ENCODE measurements around the gene TFCP2L1.
"Not testable (repeated sequence)": the region's sequence is repeated elsewhere in the genome, so short reads cannot be mapped to it uniquely, and the experiment has no call there.

Gene TFCP2L1

GRCh38 chr2:121309323-121309722 is 24.3 kb upstream of the TFCP2L1 start:
- DNase-seq (ENCODE audit: low spot score) = no peak
- in situ Hi-C loops (cut with MboI; ENCODE audit: low pct_unique_long_range_greater_than_20kb, low sequenced_read_pairs, unreplicated experiment) = no loop called here

GRCh38 chr2:121307048-121307447 is 22.0 kb upstream of the TFCP2L1 start:
- no peak for DNase-seq (ENCODE audit: low spot score)
- TF ChIP-seq CTCF (IDR thresholded peaks at IDR 0.05; ENCODE audit: extremely low read depth, insufficient read depth, missing control alignments) = no peak
- in situ Hi-C loops (cut with MboI; ENCODE audit: low pct_unique_long_range_greater_than_20kb, low sequenced_read_pairs, unreplicated experiment) = no loop called here

More at GRCh38 chr2:121309323-121309722, 24.3 kb upstream of the TFCP2L1 start:
- no peak for TF ChIP-seq CTCF (IDR thresholded peaks at IDR 0.05; ENCODE audit: extremely low read depth, insufficient read depth, missing control alignments)

GRCh38 chr2:121304941-121305340 is 19.9 kb upstream of the TFCP2L1 start:
- TF ChIP-seq CTCF (IDR thresholded peaks at IDR 0.05; ENCODE audit: extremely low read depth, insufficient read depth, missing control alignments) = no peak
- in situ Hi-C loops (cut with MboI; ENCODE audit: low pct_unique_long_range_greater_than_20kb, low sequenced_read_pairs, unreplicated experiment) = no loop called here
- no peak for DNase-seq (ENCODE audit: low spot score)

- in situ Hi-C loops (cut with MboI; ENCODE audit: low pct_unique_long_range_greater_than_20kb, low sequenced_read_pairs, unreplicated experiment) = no loop called here
- no peak for TF ChIP-seq CTCF (IDR thresholded peaks at IDR 0.05; ENCODE audit: extremely low read depth, insufficient read depth, missing control alignments)
- no peak for DNase-seq (ENCODE audit: low spot score)
Measured at GRCh38 chr2:121303531-121304263, 18.7 kb upstream of the TFCP2L1 start.

- in situ Hi-C loops (cut with MboI; ENCODE audit: low pct_unique_long_range_greater_than_20kb, low sequenced_read_pairs, unreplicated experiment); DNase-seq (ENCODE audit: low spot score): not testable (repeated sequence)
Measured at GRCh38 chr2:121301190-121301589, 16.2 kb upstream of the TFCP2L1 start.

- TF ChIP-seq CTCF (IDR thresholded peaks at IDR 0.05; ENCODE audit: extremely low read depth, insufficient read depth, missing control alignments) = no peak
- no peak for DNase-seq (ENCODE audit: low spot score)
- in situ Hi-C loops (cut with MboI; ENCODE audit: low pct_unique_long_range_greater_than_20kb, low sequenced_read_pairs, unreplicated experiment) = no loop called here
Measured at GRCh38 chr2:121298476-121298875, 13.5 kb upstream of the TFCP2L1 start.

- in situ Hi-C loops (cut with MboI; ENCODE audit: low pct_unique_long_range_greater_than_20kb, low sequenced_read_pairs, unreplicated experiment); DNase-seq (ENCODE audit: low spot score): not testable (repeated sequence)
Measured at GRCh38 chr2:121297866-121298265, 12.9 kb upstream of the TFCP2L1 start.
